NOMO-1 treated with dmso at 0.1 percent for 144 hours (cell line): Measurements from ENCODE around the gene FAAH.
"Not testable (repeated sequence)": the region's sequence is repeated elsewhere in the genome, so short reads cannot be mapped to it uniquely, and the experiment has no call there.

ENCODE experiments used
- DNase-seq: peaks from one replicate; lab custom pipeline; 2025; ENCODE audit not compliant: unreplicated experiment; lab: John Stamatoyannopoulos, UW

The FAAH gene

DNA sequence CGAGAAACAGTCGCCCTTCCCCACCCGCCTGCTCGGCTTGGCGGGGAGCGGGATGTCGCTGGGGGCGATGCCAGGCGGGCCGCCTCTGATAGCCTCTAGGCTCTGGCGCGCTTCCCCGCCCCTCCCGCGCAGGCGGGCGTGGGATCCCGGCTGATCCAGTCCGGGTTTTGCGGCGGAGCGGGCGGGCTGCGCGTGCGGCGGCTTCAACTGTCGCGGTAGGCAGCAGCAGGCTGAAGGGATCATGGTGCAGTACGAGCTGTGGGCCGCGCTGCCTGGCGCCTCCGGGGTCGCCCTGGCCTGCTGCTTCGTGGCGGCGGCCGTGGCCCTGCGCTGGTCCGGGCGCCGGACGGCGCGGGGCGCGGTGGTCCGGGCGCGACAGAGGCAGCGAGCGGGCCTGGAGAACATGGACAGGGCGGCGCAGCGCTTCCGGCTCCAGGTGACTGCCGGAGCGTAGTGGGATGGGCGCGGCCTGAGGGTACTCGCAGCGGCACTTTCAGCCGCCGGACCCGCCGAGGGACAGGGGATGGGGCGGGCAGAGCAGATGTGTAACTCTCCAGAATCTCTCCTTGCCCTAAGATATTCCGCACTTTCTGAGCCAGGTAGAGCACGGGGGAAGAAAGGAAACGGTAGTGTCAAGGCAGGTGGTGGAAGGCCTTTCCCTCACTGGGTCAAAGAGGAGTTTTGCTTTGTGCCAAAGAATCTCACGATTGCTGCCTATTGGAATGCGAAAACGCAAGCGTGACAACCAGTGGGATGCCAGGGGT, at the start of gene FAAH:
Gene FAAH, plus strand, starts transcription at position 210 of the 764 bp plus-strand sequence. Its CDS starts 32 bp downstream, at position 242.
- peak; percentile 37 for DNase-seq

GRCh38 chr1:46344481-46344880, 49.6 kb upstream of the FAAH start:
- DNase-seq: no peak

DNA sequence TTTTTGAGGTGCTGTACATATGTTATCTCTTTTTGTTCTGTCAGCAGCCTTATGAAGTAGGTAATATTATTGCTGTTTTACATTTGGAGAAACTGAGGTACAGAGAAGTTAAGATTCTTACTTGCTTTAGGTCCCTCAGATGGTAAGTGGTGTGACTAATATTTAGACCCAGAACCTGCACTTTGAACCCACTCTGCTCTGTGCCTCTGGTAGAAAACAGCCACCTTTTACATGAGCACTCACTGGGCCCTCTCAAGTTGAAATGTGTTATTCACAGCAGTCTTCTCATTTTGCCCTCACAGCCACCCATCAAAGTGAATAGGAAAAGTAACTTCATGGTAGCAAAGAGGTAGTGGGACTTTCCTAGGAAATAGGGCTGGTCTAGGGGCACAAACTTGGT, 48.8 kb upstream of the FAAH start:
- DNase-seq: no peak

GRCh38 chr1:46352363-46352762, 41.8 kb upstream of the FAAH start:
- DNase-seq: no peak

GRCh38 chr1:46355920-46356319, 38.2 kb upstream of the FAAH start:
- DNase-seq: not testable (repeated sequence)

- no peak for DNase-seq
Measured at GRCh38 chr1:46362158-46362557, 32.0 kb upstream of the FAAH start.

DNA sequence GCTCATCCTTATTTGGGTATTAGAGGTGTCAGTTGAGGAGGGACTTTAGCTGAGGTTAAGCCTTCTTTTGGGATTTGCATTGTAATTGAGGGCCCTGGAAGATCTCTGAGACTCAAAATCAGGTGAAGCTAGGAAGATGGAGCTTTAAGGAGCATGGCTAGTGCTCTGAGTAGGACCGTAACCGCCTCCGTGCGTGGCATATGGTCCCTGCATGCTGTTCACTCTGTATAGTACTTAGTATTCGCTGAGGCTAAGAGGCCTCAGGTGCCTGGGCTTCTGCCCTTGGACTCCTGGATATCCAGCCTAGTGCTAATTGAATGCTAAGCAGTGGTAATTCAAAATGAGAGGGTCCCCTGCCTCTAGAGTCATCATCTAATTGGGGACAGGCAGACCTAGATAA, 31.0 kb upstream of the FAAH start:
- DNase-seq: no peak

DNA sequence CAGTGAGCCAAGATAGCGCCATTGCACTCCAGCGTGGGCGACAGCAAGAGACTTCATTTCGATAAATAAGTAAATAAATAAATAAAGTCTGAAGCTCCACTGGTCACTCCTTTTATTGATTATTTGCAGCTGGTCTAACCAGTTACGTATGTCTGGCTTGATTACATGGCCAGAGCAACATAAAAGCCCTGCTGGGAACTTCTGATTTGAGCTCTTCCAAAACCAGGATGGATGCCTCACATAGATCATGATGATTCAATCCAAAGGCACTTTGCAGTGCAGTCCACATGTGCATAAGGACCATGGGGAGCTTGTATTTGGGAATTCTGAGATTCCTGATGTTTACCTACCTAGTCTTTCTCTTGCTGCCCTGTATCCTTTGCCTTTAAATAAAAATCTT, 29.5 kb upstream of the FAAH start:
- no peak for DNase-seq

DNA sequence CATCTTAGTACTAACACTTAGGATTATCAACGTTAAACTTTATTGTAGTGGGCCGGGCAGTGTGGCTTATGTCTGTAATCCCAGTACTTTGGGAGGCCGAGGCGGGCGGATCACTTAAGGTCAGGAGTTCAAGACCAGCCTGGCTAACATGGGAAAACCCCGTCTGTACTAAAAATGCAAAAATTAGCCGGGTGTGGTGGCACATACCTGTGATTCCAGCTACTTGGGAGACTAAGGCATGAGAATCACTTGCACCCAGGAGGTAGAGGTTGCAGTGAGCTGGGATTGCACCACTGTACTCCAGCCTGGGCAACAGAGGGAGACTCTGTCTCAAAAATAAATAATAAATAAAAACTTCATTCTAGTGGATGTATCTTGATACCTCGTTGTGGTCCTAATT, 28.3 kb upstream of the FAAH start:
- DNase-seq: not testable (repeated sequence)

DNA sequence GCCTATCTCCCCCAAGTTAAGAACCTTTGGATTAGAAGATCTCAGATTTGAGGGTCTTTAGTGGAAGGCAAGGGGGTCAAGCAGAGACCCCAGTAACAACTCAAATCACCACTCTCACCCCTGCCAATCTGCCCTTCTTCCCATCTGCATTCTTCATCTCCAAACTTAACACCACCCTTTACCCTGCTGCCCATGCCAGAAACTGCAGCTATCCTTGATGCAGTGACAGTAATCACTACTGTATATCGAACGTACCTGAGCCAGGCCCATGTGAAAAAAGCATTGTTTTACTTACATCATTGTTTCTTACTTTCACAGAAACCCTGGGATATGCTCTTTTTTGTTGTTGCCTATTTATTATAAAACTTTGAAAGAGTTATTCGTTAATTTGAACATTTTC, 27.0 kb upstream of the FAAH start:
- no peak for DNase-seq

DNA sequence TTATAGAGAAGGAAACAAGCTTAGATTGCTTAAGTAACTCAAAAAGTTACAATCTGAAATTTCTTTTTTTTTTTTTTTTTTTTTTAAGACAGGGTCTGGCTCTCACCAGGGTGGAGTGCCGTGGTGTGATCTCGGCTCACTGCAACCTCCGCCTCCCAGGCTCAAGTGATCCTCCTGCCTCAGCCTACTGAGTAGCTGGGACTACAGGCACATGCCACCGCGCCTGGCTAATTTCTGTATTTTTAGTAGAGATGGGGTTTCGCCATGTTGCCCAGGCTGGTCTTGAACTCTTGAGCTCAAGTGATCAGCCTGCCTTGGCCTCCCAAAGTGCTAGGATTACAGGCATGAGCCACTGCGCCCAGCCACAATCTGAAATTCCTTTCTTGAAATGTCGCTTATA, 26.4 kb upstream of the FAAH start:
- not testable (repeated sequence) for DNase-seq

DNA sequence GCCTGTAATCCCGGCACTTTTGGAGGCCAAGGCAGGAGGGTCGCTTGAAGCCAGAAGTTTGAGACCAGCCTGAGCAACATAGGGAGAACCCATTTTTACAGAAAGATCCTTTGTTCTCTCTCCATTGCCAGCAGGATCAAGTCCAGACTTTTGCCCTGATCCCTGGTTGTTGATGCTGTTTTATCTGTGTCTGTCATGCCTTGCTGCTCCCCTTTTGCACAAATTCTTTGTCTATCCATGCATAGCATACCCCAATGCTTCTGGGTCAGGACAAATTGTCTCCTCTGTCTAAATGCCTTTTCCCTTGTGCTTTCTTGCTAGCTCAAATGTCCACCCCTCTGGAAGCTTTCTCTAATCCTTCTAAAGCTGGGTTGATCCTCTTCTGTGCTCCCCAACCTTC, 25.3 kb upstream of the FAAH start:
- DNase-seq: no peak

DNA sequence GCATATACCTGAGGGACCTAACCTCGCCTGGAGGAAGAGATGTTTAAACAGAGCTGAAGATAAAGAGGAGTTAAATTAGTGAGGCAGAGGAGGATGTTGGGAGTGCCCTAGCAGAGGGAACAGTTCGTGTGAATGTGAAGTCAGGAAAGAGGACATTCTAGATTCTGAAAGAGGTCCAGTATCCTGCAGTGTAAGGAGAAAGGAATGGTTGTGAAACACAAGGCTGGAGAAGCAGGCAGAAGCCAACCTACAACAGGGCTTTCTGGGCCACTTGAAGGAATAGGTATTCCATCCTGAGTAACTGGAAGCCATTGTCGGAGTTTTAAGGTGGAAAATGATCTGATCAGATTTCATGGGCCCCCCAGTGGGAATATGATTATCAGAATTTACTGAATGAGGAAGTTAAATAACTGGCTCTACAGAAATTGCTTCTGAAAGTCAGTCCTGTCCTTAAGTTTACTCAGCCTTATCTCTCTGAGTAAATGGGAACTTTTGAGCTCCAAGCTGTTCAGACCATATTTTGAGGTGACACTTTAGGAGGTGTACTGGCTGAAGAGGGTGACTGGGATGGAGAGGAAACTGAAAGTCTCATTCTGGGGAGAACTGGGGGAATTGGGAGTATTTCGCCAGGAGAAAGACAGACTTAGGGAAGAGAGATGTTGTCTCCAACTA, 24.4 kb upstream of the FAAH start:
- no peak for DNase-seq

DNA sequence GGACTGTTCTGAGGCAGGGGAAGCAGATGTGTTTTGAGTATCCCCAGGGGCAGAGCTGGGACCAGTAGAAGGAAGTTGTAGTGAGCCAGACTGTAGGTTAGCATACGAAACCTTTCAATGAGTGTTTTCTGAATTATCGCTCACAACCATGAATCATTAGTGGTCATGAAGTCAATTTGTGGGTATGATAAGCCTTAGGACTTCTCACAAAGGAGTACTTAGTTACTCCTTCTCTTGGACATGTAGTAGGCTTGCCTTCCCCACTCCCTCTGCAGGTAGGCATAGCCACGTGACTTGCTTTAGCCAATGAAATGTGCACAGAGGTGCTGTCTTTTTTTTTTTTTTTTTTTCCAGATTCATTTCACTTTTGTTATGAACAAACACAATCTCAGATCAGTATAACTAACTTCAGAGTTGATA, 23.9 kb upstream of the FAAH start:
- peak; percentile 47 for DNase-seq

GRCh38 chr1:46372431-46372830, 21.7 kb upstream of the FAAH start:
- no peak for DNase-seq

GRCh38 chr1:46379996-46380395, 14.1 kb upstream of the FAAH start:
- no peak for DNase-seq

- no peak for DNase-seq
Measured at GRCh38 chr1:46380508-46380907, 13.6 kb upstream of the FAAH start.

DNA sequence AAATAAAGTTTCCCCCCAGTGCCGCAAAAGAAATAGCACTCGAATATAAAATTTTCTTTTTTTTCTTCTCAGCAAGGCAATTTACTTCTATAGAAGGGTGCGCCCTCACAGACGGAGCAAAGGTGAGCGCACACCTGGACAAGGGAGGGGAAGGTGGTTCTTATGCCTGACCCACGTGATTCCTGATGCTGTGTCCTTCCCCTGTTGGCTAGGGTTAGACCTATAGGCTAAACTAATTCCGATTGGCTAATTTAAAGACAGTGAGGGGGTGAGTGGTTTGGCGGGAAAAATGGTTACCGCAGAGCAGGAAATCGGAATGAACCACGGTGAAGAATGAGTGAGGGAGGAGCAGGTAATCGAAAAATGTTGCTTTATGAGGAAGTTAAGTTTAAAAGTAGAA, 607 bp upstream of the FAAH start:
- no peak for DNase-seq

DNA sequence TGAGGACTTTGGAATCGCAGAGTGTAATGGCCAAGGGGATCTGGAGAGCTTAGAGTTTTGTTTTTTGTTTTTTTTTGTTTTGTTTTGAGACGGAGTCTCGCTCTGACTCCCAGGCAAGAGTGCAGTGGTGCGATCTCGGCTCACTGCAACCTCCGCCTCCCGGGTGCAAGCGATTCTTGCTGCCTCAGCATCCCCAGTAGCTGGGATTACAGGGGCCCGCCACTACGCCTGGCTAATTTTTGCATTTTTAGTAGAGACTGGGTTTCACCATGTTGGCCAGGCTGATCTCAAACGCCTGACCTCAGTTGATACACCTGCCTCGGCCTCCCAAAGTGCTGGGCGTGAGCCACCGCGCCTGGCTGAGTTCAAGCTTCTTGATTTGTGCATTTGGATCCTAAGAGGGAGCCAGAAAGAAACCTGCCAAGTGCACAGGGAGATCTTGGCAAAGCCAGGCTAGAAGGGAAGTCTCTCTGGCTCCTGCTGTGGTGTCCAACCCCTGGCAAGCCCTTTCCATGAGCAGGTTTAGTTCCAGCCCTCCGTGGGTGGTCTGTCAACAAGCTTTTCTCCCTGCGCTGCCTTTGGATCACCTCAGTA, 852 bp downstream of the FAAH start:
- no peak for DNase-seq

DNA sequence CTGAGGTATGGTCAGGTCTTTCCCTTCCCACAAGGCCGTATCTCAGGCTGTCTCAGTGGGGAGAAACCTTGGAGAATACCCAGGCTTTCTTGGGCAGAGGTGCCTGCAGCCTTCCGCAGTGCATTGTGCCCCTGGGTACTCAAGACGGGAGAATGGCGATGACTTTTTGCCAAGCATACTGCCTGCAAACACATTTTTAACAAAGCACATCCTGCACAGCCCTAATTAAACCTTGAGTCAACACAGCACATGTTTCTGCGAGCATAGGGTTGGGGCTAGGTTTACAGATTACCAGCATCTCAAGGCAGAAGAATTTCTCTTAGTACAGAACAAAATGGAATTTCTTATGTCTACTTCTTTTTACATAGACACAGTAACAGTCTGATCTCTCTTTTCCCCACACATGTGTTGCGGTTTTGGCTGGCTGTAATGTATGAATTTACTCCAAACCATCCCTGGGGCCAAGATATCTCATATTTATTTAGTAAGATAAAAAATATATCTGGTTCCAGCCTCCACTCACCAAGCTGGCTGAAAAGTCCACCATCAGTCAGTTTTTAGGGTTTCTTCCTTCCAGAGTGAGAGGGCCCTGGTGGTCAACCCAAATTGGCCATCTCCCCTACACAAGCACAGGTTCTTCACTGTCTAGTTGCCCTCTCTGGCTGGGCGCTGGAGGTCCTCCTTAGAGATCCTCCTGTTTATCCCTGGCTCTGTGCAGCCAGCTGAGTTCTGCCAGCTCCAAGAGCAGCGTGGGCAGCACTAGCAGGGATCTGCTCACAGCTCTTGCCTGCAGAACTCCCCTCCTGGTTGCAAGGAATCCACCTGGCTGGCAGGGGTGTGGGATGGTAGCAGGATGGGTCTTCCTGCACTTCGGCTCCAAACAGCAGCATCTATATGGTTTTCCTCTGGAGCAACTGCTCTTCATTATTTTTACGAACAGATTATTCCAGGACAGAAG, 2.6 kb downstream of the FAAH start:
- DNase-seq: no peak

DNA sequence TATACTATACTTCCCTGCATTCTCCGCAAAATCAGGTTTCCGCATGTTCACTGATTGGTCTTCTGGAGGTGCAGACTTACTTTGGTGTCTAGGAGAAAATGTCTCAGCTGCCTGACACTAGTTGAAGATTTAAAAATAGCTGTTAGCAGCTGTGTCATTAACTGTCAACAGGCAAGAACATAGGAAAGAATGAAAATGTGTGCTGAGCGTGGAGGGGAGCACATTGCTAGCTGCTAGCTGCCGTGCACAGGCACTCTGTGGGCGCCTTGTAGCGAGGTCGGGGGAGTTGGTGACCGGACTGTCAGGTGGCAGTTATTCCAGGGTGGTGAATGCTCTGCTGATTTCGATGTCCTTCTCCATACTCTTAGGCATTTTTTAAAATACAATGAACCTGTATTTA, 5.2 kb downstream of the FAAH start:
- DNase-seq: peak; percentile 17
